Endodermal cell (in vitro differentiated cells): ENCODE results near the gene FTO. TPM values are rescaled to one million over a fixed set of nuclear protein-coding genes. Genes with fewer than 3 reads are reported as not detected.

Experiments
- DNase-seq: peaks from one replicate; pipeline ENCODE4 v3.0.0-alpha.2; 2017
- H3K27ac ChIP-seq: 2 replicates; pipeline ENCODE4 v1.5.1; 2013; ENCODE audit warnings: mild to moderate bottlenecking, low read depth, low read length, moderate library complexity
- H3K27me3 ChIP-seq: 2 replicates; pipeline ENCODE4 v1.6.1; 2013; ENCODE audit warnings: mild to moderate bottlenecking, low read length, moderate library complexity; ENCODE audit not compliant: insufficient read depth, control insufficient read depth, poor library complexity, severe bottlenecking
- H3K36me3 ChIP-seq: 2 replicates; pipeline ENCODE4 v1.7.0; 2013; ENCODE audit warnings: mild to moderate bottlenecking, low read length, moderate library complexity; ENCODE audit not compliant: control insufficient read depth, insufficient read depth
- H3K4me1 ChIP-seq: one replicate; pipeline ENCODE4 v1.7.0; 2013; ENCODE audit warnings: low read length; ENCODE audit not compliant: control insufficient read depth, insufficient read depth
- H3K4me3 ChIP-seq: 2 replicates; pipeline ENCODE4 v1.5.1; 2013; ENCODE audit warnings: mild to moderate bottlenecking, low read length, moderate library complexity
- H3K9ac ChIP-seq: 2 replicates; pipeline ENCODE4 v1.6.1; 2013; ENCODE audit warnings: mild to moderate bottlenecking, low read length, moderate library complexity; ENCODE audit not compliant: poor library complexity, severe bottlenecking; ENCODE audit errors: extremely low read depth
- H3K9me3 ChIP-seq: 2 replicates; pipeline ENCODE4 v1.6.1; 2013; ENCODE audit warnings: mild to moderate bottlenecking, low read length, moderate library complexity; ENCODE audit not compliant: control insufficient read depth
- H3K27ac Mint-ChIP-seq: 2 replicates; pipeline ENCODE4 v1.8.0; 2020; ENCODE audit warnings: mixed read lengths
- H3K27me3 Mint-ChIP-seq: 2 replicates; pipeline ENCODE4 v1.8.0; 2021; ENCODE audit warnings: mild to moderate bottlenecking, mixed read lengths; ENCODE audit not compliant: insufficient read depth
- H3K36me3 Mint-ChIP-seq: 2 replicates; pipeline ENCODE4 v1.8.0; 2020; ENCODE audit warnings: low read depth, mixed read lengths
- H3K4me1 Mint-ChIP-seq: 2 replicates; pipeline ENCODE4 v1.8.0; 2020; ENCODE audit warnings: mixed read lengths
- H3K4me3 Mint-ChIP-seq: 2 replicates; pipeline ENCODE4 v1.8.0; 2020; ENCODE audit warnings: mild to moderate bottlenecking, moderate library complexity, mixed read lengths
- H3K9me3 Mint-ChIP-seq: 2 replicates; pipeline ENCODE4 v1.8.0; 2020; ENCODE audit warnings: mild to moderate bottlenecking, mixed read lengths
- WGBS, 2 experiments: methylation state at CpG; one replicate each; pipeline versions ENCODE4 v1.1.5 to v1.1.7; 2013; ENCODE audit warnings: missing lambda C conversion rate in 2 of 2, mixed read lengths in 1 of 2; ENCODE audit not compliant: insufficient coverage in 1 of 2, insufficient read length in 1 of 2; 5-methylcytosine and 5-hydroxymethylcytosine counted together
- total RNA-seq, 2 donors: library from RNA; stranded (reverse); fragmentation: NEBNext Ultra II Directional in 1 of 2; extraction: Animal tissue kit (Norgen Biotek cat#: 25700) in 1 of 2; gene quantifications; 2 replicates in 1 of 2; 3 replicates in 1 of 2; pipeline ENCODE4 v1.2.1, GENCODE V29; 2021
- TF ChIP-seq, protein P1 (sequence below): fragments of 200-600 bp; sonication (generic); conservative IDR thresholded peaks from 2 replicates; pipeline ENCODE4 v1.5.0; 2021; ENCODE audit warnings: antibody characterized with exemption, mild to moderate bottlenecking

Gene FTO
- total RNA-seq, 2 donors from 2014 or later = 80.3 to 102 TPM

DNA sequence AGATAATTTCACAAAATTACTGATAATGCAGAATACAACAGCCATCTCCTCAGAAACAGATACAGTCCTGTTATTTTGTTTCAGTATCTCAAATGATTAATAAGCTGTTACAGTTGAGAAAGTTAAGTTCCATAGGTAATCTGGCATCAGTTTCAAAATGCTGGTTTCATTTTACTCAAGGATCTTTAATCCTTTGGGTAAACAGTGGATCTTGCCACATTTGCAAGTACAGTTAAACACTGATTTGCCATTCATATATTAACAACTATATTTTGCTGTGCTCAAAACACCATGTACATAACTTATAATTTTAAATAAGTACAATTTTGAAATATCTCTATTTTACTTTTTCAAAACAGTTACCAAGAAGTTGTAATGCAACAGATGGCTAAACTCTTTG is 31.5 kb upstream of the FTO start:
- no peaks in the 10 kb centered on the region for H3K9me3 Mint-ChIP-seq
- H3K4me3 Mint-ChIP-seq = no peak overlapping the region

DNA sequence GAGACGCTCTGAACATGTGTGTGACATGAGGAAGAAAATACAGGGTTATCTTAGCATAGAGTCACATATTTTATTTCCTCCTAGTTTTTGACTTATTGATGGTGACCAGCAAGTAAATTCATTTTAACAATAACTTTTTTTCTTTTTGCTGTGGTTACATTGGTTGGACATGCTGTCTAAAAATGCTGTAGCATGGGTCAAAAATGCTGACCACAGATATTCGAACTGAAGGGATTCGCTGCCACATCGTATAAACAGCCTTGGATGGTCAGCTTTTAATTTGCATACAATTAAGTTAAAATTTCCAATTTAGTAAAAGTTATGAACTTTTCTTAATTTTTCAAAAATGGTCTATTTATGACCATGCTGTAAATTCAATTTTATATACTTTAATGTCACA is 30.8 kb upstream of the FTO start:
- no peaks in the 10 kb centered on the region for H3K9me3 Mint-ChIP-seq
- 94% methylated on average over 4 of the region's 4 CpGs; no CpG with 5 or more reads in 1 of the 2 experiments for whole genome bisulfite sequencing, 2 experiments
- H3K4me1 Mint-ChIP-seq = peaks cover 2% of the 10 kb centered on the region
- H3K36me3 Mint-ChIP-seq = no peaks in the 10 kb centered on the region
- H3K27me3 ChIP-seq = no peaks in the 10 kb centered on the region
- H3K4me1 ChIP-seq = no peaks in the 10 kb centered on the region
- H3K4me3 ChIP-seq = no peak overlapping the region
- no peaks in the 10 kb centered on the region for H3K27me3 Mint-ChIP-seq
- H3K9ac ChIP-seq = no peak overlapping the region
- DNase-seq = no peak
- H3K36me3 ChIP-seq = no peaks in the 10 kb centered on the region
- TF ChIP-seq, protein P1, sequence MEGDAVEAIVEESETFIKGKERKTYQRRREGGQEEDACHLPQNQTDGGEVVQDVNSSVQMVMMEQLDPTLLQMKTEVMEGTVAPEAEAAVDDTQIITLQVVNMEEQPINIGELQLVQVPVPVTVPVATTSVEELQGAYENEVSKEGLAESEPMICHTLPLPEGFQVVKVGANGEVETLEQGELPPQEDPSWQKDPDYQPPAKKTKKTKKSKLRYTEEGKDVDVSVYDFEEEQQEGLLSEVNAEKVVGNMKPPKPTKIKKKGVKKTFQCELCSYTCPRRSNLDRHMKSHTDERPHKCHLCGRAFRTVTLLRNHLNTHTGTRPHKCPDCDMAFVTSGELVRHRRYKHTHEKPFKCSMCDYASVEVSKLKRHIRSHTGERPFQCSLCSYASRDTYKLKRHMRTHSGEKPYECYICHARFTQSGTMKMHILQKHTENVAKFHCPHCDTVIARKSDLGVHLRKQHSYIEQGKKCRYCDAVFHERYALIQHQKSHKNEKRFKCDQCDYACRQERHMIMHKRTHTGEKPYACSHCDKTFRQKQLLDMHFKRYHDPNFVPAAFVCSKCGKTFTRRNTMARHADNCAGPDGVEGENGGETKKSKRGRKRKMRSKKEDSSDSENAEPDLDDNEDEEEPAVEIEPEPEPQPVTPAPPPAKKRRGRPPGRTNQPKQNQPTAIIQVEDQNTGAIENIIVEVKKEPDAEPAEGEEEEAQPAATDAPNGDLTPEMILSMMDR = no peak
- no peak overlapping the region for H3K27ac Mint-ChIP-seq
- no peak overlapping the region for H3K27ac ChIP-seq
- H3K9me3 ChIP-seq = no peaks in the 10 kb centered on the region
- H3K4me3 Mint-ChIP-seq = no peak overlapping the region

More for the DNA sequence above, 31.5 kb upstream of the FTO start:
- Mint-ChIP-seq H3K27me3 (no peaks in the 10 kb centered on the region), H3K27ac (no peak overlapping the region), H3K36me3 (no peaks in the 10 kb centered on the region), H3K4me1 (peaks cover 2% of the 10 kb centered on the region)
- DNase-seq = no peak
- no peaks in the 10 kb centered on the region for H3K27me3 ChIP-seq
- TF ChIP-seq, protein P1 = no peak
- H3K4me1 ChIP-seq = no peaks in the 10 kb centered on the region
- no peak overlapping the region for H3K9ac ChIP-seq
- H3K27ac ChIP-seq = no peak overlapping the region
- no peak overlapping the region for H3K4me3 ChIP-seq
- H3K36me3 ChIP-seq = no peaks in the 10 kb centered on the region
- H3K9me3 ChIP-seq = no peaks in the 10 kb centered on the region

DNA sequence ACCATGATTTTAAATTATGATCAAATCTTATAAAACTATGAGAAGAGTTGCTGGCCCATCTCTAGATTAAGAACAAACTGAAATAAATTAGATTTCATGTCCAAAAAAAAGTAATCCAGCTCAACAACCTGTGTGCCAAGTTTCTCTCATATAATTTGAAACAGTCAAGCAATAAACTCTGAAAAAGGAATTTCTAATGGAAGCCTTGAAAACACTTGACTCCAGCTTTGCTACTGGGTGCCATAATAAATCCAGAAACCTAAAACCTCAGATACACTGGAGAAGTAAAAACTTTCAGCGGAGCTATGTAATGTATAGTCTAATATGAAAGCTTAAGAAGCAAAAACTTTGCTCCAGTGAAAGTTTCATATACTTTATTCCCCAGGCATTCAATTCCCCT is 25.8 kb upstream of the FTO start:
- H3K27me3 Mint-ChIP-seq = no peaks in the 10 kb centered on the region
- no peaks in the 10 kb centered on the region for H3K4me1 ChIP-seq

More for the DNA sequence above, 25.8 kb upstream of the FTO start:
- Histone ChIP-seq H3K36me3 (peaks cover 6% of the 10 kb centered on the region), H3K27ac (no peak overlapping the region), H3K4me3 (no peak overlapping the region), H3K9ac (no peak overlapping the region), H3K9me3 (no peaks in the 10 kb centered on the region), H3K27me3 (no peaks in the 10 kb centered on the region)
- no CpG with 5 or more reads among the region's 1 CpG for WGBS, 2 experiments
- DNase-seq = no peak
- Mint-ChIP-seq H3K27ac (no peak overlapping the region), H3K4me1 (no peaks in the 10 kb centered on the region), H3K4me3 (no peak overlapping the region), H3K9me3 (no peaks in the 10 kb centered on the region), H3K36me3 (peaks cover 2% of the 10 kb centered on the region)
- TF ChIP-seq, protein P1 = no peak
